GM19043 (cell line): Measurements from ENCODE around the gene GLP2R.

Experiments used
- ATAC-seq: cut with Tn5 transposase; IDR thresholded peaks from one replicate; pipeline ENCODE4 v1.9.1; 2021; ENCODE audit warnings: low read depth; ENCODE audit not compliant: unreplicated experiment

GLP2R gene

GRCh38 chr17:9895923-9896322, 70.2 kb downstream of the GLP2R start:
- ATAC-seq, result no peak

GRCh38 chr17:9897372-9897968, 71.7 kb downstream of the GLP2R start:
- no peak for ATAC-seq

DNA sequence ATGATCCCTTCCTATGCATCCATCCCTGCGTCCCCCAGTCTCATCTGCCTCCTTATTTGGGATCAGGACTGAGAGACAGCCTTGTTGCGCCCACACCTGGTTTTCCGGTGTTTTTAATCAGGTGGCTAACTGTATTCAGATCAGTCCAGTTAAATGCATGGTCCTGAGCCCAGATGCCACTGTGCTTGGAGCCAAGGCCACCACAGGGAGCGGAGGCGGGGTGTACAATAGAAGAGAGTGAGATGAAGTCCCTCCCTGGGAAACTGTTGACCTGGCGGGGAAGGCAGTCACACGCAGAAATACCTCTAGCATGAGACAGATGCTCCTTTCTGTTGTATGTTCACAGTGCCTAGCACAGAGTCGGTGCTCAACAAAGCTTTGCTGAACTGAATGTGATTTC, 73.1 kb downstream of the GLP2R start:
- ATAC-seq, result no peak

DNA sequence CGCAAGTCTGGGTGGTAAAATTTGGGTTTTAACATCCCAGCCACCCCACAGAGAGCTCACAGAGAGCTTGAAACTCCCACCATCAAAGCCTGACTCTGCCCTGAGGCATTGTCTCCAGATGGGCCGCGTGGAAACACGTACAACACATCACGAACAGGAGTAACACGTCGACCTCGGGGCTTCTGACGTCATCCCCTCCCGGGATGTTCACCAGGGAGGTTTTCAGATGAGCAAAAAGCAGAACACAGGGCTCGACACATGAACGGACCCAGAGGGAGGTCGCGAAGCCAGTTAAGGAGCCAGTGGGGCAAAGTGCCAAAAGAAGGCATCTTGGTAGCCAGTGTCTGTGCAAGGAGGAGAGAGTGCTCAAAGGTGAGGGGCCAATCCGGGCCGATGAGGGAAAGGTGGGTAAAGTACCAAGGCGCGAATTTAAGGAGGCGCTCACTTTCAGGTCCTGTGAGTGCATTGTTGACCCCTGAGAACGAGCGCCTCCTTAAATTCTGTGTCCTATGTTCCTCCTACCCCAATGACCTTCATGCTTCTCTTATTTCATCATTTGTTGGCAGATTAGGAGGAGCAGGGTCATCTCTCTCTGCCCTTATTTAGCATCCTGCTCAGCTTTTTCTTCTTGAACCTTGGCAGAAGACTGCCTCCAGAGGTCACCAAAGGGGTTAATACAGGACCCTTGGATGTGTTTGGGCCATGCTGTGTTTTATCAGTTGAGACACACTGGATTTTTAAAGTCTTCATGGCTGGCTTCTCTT, 73.7 kb downstream of the GLP2R start:
- no peak for ATAC-seq

DNA sequence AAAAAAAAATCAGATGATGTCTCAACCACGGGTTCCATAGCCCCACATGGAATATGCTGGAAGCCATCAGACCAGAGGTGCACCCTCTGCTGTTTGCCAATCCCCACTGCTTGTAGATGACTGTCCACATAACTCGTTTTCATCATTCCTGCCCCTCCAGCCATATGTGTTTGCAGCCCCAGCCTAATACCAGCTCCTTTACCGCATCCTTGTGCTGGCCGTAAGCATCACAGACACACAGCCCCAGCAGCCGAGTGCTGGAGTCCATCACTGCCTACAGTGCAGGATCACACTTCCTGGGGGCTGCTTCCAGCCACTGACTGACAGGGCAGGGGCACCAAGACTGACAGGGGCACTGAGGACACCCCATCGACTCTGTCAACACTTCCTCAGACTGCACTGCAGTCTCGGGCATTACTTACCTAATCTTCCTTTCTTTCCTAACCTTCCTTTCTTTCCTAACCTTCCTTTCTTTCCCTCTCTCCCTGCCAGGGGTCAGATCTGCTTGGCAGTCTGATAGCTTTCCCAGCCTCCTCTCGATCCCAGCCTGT, 74.4 kb downstream of the GLP2R start:
- ATAC-seq, result no peak

DNA sequence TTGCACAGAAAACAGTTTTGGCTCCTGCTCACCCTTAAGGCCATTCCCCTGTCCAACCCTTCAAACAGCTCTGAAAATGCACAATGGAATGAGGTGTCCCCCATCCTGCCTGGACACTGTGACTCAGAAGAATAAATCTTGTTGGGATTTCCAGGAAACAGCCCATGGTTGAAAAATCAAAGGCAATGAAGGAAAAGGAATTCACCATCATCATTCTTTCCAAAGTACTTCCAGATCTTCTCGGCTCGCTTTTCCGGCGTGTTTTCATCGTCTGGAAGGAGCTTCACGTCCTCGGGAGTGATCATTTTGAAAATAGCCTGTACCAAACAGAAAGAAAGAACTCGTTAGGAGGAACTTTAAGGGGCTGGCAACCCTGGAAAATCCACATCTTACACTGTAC, 75.1 kb downstream of the GLP2R start:
- ATAC-seq, result no peak

GRCh38 chr17:9902120-9902519, 76.4 kb downstream of the GLP2R start:
- ATAC-seq, result no peak

- ATAC-seq, result no peak
Measured at GRCh38 chr17:9904277-9905077, 78.8 kb downstream of the GLP2R start.

DNA sequence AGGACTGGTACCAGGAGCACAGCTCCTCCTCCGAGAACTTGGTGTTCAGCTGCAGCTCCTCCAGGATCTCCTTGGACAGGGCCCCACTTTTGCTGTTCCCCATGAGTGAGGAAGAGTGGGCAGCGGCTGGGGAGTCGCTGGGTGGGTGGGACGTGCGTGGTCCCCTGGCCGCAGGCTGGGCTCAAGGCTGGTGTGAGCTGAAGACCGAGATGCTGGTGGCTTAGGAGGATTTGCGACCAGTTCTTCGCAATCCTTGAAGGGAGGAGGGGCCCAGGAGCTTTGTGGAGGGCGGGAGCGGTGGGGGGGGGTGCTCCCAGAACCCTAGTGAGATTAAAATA, 79.3 kb downstream of the GLP2R start, which contains the start of gene RCVRN:
Gene RCVRN (minus strand): TSS at position 194 of the 338 bp plus-strand sequence. CDS start 91 bp downstream, at position 103.
- no peak for ATAC-seq

- no peak for ATAC-seq
Measured at GRCh38 chr17:9905902-9906301, 80.2 kb downstream of the GLP2R start.

DNA sequence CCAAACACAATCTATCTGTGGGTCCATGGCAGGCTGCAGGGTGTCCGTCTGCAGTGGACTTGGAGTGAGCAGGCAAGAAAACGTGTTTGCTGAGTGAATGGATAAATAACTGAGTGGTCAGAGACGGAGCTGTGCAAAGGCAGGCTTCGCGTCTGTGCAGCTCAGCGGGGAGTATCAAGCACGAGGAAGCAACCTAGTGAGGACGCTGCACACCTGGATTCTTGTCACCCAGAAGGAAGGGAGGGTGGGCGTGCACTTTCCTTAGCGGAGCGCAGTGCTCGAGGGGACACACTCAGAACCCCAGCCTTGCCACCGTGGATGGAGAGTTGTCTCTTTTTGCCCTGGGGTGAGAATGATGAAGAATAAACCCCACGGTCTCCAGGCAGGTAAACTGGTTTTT, 80.9 kb downstream of the GLP2R start:
- no peak for ATAC-seq

GRCh38 chr17:9907131-9907530, 81.4 kb downstream of the GLP2R start:
- no peak for ATAC-seq

DNA sequence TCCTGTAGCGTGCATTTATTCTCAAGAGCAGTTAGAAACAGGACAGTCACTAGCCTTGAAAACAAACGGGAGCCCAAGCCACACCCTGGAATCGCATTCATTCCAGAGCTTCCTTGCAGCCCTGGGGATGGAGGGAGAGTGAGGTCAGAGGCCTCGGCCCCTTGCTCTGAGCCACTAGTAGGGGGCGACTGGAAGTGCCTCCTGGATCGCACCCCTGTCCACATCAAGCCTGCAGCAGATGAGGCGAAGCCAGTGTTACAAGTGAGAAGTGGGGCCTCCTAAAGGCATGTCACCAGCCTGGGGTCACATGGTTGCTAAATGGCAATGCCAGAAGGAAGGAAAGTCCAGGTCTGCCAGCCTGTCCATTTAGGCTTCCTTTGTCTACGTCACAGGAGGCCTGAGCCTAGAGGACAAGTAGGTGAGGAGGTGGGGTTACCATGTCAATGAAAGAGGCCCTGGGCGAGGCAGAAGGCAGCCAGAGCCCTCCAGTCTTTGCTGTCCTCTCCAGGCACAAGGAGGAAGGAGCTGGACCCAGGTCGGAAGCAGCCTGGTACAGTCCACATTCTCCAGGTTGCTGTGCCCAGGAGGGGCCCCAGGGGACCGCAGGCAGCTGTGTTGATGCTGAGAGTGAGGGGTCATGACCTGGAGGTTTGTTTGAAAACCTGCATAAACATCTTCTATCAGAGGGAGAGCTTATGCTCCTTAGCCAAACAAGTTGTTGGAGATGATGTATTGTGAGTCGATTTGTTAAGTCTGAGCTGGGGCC, 82.3 kb downstream of the GLP2R start:
- ATAC-seq, result no peak

DNA sequence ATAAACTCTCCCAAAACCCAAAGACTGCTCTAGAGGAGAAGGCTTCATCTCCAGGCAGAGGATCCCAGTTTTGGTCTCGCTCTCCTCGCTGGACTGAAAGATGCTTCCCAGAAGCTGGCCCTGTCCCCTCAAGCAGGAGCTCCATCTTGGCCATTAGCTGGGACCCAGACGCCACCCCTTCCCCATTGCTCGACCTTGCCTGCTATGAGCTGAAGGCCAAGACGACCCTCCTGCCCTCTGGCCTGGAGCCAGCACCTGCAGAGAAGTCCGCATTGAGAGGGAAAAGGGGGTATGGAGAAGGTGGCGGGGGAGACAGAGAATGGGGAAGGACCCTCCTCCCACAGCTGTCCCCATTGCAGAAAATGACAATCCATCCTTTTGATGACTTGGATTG, 82.9 kb downstream of the GLP2R start:
- no peak for ATAC-seq

DNA sequence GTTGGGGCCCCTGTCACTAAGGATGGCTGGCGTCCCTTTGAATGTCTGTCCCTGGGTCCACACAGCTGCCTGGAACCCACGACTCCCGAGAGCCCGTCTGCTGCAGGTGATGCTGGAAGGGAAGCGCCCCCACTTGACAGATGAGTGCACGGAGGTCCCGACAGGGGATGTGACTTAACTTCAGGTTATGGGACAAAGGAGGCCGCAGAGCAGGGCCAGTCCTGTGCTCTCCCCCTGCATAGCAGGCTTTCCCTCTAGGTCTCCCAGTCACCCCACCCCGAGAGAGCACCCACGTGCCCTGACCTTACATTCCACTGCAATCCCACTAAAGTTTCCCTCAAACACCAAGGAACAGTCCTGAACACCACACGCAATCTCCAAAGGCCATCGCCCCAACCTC, 85.4 kb downstream of the GLP2R start:
- ATAC-seq, result no peak

DNA sequence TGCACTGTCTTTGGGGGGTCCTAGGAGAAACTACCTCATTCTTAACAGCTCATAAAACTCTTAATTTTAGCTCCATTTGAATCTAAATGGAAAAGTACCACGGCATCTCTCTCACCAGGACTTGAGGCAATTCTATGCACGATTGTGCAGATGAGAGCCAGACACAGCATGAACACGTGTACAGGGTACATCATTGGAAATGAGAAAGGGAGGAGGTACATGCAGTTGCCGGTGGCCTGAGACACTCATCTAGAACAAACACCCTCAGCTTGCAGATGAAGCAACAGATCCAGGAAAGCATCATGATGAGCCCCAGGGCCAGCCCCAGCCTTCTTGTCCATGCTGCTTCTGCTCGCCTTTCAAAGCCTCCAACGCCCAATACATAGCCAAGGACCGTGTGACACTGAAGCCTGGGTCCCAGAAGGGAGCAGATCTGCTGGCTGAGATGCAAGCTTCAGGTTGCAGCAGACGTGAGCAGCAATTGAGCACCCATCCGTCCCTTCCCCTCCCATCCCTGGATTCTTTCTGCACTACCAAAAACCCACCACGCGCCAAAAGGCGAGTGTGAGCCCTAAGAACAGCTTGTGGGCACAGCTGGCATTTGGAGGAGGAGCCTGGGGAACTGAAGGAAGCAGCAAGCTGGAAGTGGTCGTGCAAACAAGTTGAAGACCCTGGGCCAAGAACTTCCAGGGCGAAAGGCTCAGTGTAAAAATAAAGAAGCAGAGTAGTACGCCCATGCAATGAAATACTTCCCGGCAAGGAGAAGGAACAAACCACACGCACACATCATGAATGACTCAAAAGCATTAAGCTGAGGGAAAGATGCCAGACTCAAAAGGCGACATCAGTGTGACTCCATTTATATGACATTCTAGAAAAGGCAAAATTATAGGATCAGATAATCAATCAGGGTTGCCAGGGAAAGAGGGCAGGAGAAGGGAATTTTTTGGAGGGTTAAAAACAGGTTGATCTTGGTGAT, 86.7 kb downstream of the GLP2R start:
- ATAC-seq, result no peak

DNA sequence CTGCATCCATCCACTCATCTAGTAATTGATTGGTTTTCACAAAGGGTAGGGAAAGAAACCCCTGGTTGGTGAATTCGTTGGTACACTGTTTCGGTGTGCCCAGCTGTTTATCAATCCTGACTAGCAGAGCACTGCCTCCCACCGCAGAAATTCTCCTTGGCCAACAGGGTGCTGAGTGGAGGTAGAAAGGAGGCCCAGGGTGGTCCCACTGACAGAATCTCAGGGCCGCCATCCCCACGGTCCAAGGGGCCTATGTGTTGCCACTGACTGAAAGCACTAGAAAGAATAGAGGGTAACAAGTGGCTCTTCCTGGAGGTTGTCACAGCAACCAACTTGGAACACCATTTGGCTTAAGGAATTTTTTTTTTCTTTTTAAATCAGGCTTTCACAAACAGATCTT, 87.8 kb downstream of the GLP2R start:
- no peak for ATAC-seq

GRCh38 chr17:9916108-9916507, 90.4 kb downstream of the GLP2R start:
- no peak for ATAC-seq

DNA sequence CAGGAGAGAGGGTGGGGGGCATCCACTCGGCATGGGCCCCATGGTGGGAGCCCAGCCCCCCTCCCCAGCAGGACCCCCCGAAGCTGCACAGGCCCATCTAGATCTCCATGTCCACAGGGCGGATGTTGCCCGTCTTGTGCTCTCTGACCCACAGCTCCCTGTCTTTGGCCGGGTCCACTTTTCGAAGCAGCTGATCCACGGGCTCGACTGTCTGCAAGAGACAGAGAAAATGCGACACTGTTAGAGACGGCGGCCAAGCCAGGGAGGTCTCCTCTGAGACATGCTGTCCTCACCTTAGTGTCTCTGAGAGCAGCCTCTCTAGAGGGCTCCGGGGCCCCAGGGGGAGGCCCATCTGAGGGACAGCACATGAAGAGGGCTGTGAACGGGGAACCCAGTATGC, 91.4 kb downstream of the GLP2R start:
- ATAC-seq, result no peak
